HG03439 (cell line): Measurements from ENCODE around the gene SYT12.

ENCODE experiments used
- ATAC-seq: cut with Tn5 transposase; IDR thresholded peaks from one replicate; pipeline ENCODE4 v1.9.1; 2021; ENCODE audit warnings: mild to moderate bottlenecking, moderate library complexity; ENCODE audit not compliant: unreplicated experiment

The SYT12 gene

DNA sequence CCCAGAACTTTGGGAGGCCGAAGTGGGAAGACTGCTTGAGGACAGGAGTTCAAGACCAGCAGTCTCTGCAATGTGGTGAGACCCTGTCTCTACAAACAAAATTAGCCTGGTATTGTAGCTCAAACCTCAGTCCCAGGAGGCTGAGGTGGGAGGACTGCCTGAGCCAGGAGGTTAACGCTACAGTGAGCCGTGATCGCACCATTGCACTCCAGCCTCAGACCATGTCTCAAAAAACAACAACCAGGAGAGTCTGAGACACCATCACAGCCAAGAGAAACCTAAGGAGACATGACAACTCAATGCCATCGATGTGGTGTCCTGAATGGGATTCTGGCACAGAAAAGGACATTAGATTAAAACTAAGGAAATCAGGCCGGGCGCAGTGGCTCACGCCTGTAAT, 67.8 kb downstream of the SYT12 start:
- ATAC-seq = no peak

DNA sequence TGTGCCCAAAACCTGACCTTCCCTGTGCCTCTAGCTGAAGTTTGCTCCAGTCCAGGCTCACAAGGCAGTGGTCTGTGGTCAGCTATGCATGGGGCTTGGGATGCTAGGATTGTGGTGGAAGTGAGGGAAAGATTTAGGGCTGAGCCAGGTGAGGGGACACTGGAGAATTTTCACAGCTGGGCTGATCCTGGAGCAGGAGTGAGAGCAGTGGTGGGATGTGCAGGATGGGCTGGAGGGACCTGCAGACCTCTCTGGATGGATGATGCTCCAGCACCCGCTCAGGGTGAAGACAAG, 72.2 kb downstream of the SYT12 start:
- ATAC-seq = no peak

DNA sequence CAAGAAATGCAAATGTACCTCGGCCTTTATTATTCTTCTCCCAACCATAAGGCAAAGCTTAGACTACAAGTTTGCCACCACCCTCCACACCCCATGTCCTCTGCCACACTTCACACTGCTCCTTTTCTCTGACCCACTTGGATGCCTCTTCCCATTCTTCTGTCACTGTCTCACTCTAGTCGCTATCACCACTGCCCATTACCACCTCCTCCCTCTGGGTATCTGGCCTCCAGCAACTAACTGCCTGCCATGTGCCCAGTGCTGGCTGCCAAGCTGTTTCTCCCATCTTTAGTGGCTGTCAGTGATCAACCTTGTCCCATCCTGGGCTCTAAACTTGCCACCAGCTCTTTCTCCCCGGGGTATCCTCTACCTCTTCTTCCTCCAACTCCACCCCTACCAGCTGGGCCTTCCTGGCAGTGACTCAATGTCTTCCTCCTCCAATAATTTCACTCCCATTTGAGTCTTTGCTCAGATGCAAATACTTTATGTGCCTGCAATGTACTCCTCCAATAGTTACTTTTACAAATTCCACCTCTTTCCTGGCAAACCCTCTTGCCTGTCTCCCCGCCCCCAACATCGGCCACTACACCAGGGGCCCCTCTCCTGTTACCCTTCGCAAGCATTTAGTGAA, 76.0 kb downstream of the SYT12 start:
- ATAC-seq = no peak

DNA sequence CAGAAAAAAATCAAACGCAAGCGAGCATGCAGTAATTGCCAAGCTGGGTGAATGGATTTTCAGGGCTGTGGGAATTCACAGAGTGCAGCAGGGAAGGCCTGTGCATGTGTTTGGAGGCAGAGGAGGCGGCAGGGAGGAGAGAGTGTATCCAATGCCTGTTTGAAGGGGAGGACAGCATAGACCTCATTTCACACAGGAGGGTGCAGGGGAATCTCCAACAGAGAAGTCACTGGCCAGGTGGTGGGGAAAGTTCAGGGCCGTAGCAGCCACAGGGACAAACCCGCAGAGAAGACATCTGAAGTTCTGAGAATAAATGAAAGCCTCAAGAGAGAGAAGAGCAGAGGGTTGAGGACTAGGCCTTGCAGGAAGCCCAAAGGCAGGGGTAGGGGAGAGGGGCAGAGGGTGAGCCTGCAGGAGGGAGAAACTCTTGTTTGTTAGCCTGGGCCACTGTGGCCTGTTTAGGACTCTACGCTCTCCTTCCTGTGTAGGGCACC, 76.9 kb downstream of the SYT12 start:
- ATAC-seq = peak; percentile 47
